Measurements from ENCODE around the gene ITGBL1. TPM values are rescaled to one million over a fixed set of nuclear protein-coding genes. Genes with fewer than 3 reads are reported as not detected.

The ITGBL1 gene
- total RNA-seq, 4 donors from 2014 or later: 0.27 to 2.6 (median 0.83) TPM; not detected in 1

DNA sequence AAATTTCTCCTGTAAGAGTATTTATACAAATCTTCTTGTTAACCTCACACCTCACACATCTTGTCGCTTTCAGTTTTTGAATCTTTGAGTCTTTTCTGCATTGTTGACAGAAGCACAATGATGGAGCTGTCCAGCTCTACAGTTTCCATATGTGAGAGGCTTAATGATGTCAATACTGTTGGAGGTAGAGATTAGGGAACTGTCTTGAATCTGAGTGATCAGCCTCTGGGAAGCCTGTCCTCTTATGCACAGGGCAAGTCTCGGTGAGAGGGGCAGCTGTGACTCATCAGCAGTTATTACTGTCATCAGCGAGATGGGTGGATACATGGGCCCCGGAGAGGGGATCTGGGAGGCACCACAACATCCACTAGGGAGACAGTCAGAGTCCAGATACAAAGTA, 4.6 kb upstream of the ITGBL1 start:
- Histone ChIP-seq H3K27ac (no peak overlapping the region), H3K9me3 (no peaks in the 10 kb centered on the region), H3K36me3 (no peaks in the 10 kb centered on the region), H3K4me1 (no peaks in the 10 kb centered on the region), H3K4me3 (no peak overlapping the region), H3K27me3 (no peaks in the 10 kb centered on the region)
- TF ChIP-seq POLR2A (IDR thresholded peaks at IDR 0.05): no peak
- TF ChIP-seq, protein P1, sequence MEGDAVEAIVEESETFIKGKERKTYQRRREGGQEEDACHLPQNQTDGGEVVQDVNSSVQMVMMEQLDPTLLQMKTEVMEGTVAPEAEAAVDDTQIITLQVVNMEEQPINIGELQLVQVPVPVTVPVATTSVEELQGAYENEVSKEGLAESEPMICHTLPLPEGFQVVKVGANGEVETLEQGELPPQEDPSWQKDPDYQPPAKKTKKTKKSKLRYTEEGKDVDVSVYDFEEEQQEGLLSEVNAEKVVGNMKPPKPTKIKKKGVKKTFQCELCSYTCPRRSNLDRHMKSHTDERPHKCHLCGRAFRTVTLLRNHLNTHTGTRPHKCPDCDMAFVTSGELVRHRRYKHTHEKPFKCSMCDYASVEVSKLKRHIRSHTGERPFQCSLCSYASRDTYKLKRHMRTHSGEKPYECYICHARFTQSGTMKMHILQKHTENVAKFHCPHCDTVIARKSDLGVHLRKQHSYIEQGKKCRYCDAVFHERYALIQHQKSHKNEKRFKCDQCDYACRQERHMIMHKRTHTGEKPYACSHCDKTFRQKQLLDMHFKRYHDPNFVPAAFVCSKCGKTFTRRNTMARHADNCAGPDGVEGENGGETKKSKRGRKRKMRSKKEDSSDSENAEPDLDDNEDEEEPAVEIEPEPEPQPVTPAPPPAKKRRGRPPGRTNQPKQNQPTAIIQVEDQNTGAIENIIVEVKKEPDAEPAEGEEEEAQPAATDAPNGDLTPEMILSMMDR (IDR thresholded peaks at IDR 0.05): no peak
- DNase-seq: no peak

DNA sequence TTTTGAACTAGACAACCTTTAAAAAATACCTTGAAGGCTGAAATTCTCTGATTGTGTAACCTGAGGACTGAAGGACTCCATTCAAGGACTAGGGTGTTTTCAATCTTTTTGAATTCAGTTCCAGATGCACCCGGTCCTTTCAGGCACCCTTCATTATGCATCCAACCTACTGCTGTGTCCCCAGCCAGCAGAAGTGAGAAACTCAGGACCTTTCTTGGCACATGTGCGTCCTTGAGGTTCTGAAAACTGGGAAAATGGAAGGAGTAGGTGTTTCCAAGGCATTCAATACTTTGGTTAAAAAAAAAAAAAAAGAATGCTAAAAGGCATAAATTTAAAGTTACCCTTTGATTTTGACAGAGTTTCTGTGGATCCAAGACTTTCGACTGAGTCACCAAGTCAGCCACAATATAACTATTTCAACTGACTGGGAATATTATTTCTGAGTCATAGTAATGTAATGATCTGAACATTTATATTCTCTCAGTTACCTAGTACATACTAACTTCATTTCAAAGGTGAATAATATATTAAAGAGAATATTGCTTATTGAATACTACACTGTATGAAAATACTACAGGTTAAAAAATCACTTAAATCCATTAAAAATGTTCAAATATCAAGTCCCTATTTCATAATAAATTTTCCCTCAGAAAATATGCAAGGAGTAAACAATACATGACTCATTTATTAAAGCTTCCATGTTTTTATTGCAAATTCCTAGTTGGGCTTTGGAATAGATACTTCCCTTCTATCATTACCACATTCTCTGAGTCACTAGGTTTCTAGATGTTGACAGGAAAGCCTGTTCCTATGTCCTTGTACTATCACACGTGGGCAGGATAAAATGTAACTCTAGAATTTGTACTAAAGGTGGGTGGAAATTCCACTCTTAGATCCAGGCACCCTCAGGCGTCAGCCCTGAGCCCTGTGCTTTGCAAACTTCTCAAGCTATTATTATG, 2.4 kb upstream of the ITGBL1 start:
- no peak for DNase-seq
- TF ChIP-seq, protein P1 (IDR thresholded peaks at IDR 0.05): no peak
- no peak for TF ChIP-seq POLR2A (IDR thresholded peaks at IDR 0.05)
- H3K4me1 ChIP-seq: peaks cover 0 to 4% (median 0%) of the 10 kb centered on the region in 4 donors
- no peaks in the 10 kb centered on the region for H3K36me3 ChIP-seq
- H3K27ac ChIP-seq: no peak overlapping the region
- H3K4me3 ChIP-seq: no peak overlapping the region
- no peaks in the 10 kb centered on the region for H3K9me3 ChIP-seq
- H3K27me3 ChIP-seq: no peaks in the 10 kb centered on the region

DNA sequence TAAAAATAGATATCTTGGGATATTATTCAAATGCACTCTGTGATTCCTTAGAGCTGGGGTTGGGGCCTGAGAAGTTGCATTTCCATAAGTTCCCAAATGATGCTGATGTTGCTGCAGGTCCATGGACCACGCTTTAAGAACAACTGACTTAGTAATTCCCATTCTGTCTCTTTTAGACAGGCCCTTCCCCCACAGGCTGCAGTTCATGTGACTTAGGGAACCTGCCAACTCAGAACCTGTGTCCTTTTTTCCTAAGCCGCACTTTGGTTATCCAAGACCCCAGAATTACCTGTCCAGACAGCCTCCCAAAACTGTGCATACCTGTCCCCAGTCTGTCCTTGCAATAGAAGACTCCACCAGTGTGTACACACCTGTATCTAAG, 1.7 kb upstream of the ITGBL1 start:
- Histone ChIP-seq H3K4me3 (no peak overlapping the region), H3K36me3 (no peaks in the 10 kb centered on the region), H3K9me3 (no peaks in the 10 kb centered on the region), H3K27me3 (no peaks in the 10 kb centered on the region), H3K4me1 (peaks cover 0 to 4% (median 0%) of the 10 kb centered on the region in 4 donors), H3K27ac (no peak overlapping the region)
- no peak for DNase-seq
- TF ChIP-seq POLR2A (IDR thresholded peaks at IDR 0.05): no peak
- TF ChIP-seq, protein P1 (IDR thresholded peaks at IDR 0.05): no peak

DNA sequence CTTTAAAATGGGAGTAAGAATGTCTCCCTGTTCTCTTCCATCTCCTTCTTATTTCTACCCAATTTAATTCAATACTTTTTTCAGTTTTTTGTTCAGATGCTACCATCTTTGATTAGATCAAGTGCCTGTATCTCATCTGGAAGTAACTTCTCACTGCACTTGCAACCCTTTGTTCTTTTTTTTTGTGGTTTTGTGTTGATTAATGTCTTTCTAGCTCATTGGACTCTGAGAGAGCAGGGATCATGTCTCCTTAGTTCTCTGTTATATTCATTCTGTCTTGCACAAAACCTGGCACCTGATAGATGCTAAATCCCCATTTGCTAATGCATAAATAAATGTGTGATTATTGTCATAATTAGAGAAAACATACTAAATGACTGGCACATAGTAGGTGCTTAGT, 834 bp upstream of the ITGBL1 start:
- Histone ChIP-seq H3K4me1 (peaks cover 0 to 4% (median 0%) of the 10 kb centered on the region in 4 donors), H3K27me3 (no peaks in the 10 kb centered on the region), H3K9me3 (no peaks in the 10 kb centered on the region), H3K36me3 (no peaks in the 10 kb centered on the region), H3K4me3 (no peak overlapping the region), H3K27ac (no peak overlapping the region)
- TF ChIP-seq POLR2A (IDR thresholded peaks at IDR 0.05): no peak
- TF ChIP-seq, protein P1 (IDR thresholded peaks at IDR 0.05): no peak
- DNase-seq: no peak

DNA sequence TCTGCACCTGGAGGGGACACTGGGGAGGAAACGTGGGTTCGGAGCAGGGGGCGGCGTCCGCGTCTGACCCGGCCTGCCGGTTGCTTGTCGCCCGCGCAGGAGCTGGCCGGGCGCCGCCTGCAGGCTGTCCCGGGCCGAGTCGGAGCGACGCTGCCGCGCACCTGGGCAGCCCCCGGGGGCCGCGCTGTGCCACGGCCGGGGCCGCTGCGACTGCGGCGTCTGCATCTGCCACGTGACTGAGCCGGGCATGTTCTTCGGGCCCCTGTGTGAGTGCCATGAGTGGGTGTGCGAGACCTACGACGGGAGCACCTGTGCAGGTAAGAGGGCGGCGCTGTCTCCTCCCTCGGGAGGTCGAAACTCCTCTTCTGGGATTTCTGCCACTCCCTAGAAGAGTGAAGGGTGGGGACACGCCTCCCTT, 1.3 kb downstream of the ITGBL1 start:
- H3K4me3 ChIP-seq: peak overlapping the region in 2 of 4 donors; percentile 30 to 51
- H3K27ac ChIP-seq: no peak overlapping the region
- no peaks in the 10 kb centered on the region for H3K9me3 ChIP-seq
- TF ChIP-seq, protein P1 (IDR thresholded peaks at IDR 0.05): no peak
- no peak for TF ChIP-seq POLR2A (IDR thresholded peaks at IDR 0.05)
- no peak for DNase-seq
- no peaks in the 10 kb centered on the region for H3K27me3 ChIP-seq
- H3K36me3 ChIP-seq: no peaks in the 10 kb centered on the region
- H3K4me1 ChIP-seq: peaks cover 0 to 4% (median 0%) of the 10 kb centered on the region in 4 donors

All from Peyer's patch (tissue), 4 donors.